Stimulated activated CD4-positive, alpha-beta T cell treated with anti-CD3 and anti-CD28 coated beads, Interleukin-4, amount 100 ng/mL, for 48 hours (primary cell): ENCODE data around the gene SYNGR2.

ENCODE experiments used
- DNase-seq, 2 donors: peaks; one replicate each; pipeline ENCODE4 v3.0.0-alpha.2; 2020; ENCODE audit warnings: low read depth in 2 of 2

SYNGR2 gene

DNA sequence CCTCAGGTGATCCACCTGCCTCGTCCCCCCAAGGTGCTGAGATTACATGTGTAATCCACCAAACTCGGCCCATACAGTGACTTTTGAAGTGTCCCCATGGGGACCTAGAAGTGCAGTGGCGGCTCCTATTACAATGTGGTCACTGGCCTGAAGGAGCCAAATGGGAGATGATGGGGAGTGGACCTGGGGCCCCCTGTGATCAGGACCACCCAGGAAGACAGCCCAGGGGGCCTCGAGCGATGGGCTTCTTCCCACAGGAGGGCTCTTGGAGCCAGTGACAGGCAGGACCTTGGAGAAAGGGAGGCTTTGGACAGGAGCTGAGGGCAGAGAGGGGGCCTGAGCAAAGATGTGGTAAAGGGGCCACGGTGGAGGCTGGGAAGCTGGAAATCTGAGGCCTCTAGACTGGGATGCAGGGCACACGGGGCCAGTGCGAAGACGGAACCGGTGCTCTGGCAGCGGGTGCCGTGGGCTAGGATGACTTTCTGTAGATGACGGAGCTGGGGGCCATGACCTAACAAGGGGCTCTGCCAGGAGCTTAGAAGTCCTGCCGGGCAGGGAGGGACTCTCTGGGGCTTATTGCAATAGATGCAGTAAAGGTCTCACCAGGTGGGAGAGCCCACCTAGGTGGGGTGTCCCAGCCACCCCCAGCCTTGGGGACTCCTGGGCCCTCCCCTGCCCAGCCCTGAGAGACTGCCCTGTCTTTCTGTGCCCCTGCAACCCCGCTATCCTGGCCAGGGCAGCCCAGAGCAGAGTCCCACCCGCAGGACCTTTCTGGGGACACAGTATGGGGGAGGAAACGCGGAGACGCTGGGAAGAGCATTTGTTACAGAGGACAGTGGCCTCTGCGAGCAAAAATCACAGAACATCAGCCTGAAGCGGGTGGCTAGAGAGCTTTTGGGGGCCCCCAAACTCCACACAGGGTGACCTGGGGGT lies 24.9 kb upstream of the SYNGR2 start:
- DNase-seq: no peak

- no peak for DNase-seq
These were observed 24.1 kb upstream of the SYNGR2 start for GRCh38 chr17:78144147-78144719.

DNA sequence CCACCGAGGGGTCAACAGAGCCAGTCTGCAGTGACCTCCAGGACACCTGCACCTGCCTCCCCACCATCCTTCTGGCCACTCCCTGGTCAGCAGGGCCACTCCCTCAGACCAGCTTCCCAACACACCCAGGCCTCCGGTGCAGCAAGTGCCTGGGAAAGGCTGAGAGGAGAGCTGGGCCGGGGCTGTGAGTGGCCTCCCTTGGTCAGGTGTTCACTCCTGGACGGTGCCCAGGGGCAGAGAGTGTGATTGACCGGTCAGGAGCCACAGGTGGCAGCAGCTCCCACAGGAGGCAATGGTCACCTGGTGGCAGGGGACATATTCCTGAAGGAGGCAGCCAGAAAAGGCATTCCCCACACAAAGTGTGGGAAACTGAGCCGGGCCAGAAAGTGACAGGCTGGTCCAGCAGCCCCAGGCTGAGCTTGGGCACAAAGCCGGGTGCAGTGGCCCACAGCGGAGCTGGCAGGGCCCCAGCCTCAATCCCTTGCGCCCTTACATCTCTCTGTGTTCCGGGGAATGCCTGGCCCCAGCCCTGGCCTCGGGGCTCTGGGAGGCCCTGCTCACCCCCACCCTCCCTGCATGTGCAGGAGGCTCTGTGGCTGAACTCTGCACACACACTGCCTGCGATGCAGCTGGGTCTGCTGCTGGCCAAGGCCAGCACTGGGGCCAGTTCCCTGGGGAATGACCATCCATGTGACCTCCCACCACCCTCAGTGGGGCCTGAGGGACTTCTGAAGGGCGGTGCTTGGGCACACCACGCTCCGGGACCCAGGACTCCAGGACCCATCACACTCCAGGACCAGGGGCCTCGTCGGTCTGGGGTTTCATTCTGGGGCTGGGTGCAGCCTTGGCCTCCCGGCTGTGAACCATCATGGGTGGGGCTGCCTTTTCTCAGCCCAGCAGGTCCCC lies 23.4 kb upstream of the SYNGR2 start:
- no peak for DNase-seq

- no peak for DNase-seq
These were observed 21.9 kb upstream of the SYNGR2 start for GRCh38 chr17:78146471-78146869.

DNA sequence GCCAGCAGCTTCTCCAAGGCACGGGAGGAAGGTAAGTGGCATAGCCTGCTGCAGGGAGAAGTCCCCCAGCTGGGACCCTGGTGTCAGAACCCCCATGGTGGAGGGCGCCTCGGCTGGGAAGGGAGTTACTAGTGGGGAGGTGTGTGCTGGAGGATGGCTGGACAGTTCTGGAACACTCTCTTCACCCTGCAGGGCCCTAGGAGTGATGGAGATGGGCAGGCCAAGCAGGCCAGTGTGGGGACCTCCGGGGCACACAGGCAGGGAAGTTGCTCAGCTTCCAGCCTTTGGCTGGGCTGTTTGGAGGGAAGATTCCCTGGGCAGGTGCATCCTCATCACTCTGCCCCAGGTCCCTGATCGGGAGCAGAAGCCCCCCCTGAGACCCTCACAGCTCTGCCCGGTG lies 21.5 kb upstream of the SYNGR2 start:
- no peak for DNase-seq

GRCh38 chr17:78147315-78147998 lies 20.9 kb upstream of the SYNGR2 start:
- DNase-seq: no peak

DNA sequence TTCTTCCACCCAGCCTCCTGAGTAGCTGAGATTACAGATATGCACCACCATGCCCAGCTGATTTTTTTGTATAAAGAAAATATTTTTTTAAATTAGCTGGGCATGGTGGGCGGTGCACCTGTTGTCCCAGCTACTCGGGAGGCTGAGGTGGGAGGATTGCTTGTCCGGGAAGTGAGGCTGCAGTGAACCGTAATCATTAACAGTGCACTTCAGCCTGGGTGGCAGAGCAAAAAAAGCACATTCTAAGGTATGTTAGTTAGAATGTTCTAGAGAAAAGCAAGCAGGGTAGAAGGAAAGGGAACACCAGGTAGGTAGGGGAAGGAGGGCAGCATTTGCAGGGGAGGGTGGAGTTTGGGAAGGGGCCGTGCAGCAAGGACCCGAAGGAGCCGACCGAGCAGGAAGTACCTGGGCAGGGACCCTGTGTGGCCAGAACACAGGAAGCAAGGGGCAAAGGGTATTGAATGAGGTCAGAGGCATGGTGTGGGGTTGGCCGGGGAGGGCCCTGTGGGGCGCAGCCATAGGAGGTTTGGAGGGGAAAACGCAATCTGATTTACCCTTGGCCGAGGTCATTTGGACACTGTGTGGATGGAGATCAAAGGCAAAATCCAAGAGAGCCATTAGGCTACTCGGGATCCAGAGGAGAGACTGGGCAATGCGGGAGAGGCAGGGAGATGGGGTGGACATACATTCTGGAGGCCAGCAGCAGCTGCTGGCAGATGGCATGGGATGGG lies 19.9 kb upstream of the SYNGR2 start:
- no peak for DNase-seq

DNA sequence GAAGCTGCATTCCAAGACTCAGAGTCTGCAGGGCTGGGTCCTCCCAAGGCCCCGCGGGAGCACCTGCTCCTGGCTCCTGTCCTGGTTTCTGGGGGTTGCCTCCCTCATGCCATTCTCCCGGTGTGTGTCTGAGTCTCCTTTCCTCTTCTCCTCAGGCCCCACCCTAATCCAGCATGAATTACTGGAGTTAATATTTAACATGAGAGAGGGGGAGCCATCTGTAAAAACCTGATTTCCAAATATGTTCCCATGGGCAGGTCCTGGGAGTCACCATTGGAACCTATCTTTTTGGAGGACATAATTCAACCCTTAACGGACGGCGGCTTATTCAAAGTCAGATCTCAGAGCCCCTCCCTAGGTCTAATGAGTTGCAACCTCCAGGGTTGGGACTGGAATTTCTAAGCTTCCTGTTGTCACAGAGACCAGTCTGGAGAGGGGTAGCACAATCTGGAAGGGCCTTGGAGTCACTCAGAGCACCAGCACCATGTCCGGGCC lies 16.8 kb upstream of the SYNGR2 start:
- no peak for DNase-seq

GRCh38 chr17:78154903-78155811 lies 13.2 kb upstream of the SYNGR2 start:
- no peak for DNase-seq

DNA sequence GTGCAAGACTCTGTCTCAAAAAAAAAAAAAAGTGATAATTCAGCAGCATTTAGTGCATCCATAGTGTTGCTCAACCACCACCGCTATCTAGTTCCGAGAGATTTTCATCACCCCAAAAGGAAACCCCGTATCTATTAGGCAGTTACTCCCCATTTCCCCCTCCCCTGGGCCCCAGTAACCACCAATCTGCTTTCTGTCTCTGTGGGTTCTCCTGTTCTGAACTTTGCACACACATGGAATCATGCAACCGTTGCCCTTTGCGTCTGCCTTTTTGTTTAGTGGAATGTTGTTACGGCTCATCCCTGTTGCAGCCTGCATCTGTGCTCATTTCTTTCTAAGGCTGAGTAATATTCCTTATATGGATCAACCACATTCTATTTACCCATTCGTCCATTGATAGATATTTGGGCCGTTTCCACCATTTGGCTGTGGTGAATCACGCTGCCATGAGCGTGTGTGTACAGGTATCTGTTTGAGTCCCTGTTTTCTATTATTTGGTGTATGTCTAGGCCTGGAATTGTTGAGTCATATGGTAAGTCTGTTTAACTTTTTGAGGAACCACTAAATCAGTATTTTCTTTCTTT lies 8.7 kb upstream of the SYNGR2 start:
- no peak for DNase-seq

- no peak for DNase-seq
These were observed 4.3 kb upstream of the SYNGR2 start for GRCh38 chr17:78163881-78164747.

DNA sequence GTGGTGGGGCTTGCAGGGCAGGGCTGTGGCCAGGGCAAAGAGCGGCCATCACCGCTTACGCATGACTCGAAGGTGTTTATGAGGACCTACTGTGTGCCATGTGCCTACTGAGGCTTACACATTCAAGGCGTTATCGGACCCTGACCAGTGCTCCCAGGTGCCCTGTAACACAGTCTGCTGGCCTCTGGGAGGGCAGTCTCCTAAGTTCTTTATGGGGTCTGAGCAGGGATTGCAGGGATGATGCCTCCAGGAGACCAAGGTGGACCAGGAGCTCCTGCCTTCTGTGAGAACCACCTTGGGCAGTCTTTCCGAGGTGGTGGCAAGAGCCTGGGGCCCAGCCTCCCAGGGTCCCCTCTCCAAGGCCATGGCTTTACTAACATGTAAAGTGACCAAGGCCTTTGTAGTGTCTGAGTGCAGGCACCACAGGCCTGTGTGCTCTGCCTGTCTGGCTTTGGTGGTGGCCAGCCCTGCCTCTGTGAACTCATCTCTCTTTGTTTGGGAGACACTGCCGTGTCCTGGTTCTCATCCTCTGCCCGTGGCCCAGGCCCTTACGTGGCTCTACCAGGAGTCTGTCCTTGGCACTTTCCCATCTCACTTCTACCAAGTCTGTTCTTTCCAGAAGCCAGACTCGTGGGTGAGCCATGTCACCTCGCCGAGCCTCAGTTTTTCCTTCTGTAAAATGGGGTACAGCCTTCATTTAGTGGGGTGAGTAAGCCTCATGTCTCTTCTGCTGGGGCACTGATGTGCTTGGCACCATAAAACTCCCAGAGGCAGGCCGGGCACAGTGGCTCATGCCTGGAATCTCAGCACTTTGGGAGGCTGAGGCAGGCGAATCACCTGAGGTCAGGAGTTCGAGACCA lies 3.4 kb upstream of the SYNGR2 start:
- DNase-seq: no peak

DNA sequence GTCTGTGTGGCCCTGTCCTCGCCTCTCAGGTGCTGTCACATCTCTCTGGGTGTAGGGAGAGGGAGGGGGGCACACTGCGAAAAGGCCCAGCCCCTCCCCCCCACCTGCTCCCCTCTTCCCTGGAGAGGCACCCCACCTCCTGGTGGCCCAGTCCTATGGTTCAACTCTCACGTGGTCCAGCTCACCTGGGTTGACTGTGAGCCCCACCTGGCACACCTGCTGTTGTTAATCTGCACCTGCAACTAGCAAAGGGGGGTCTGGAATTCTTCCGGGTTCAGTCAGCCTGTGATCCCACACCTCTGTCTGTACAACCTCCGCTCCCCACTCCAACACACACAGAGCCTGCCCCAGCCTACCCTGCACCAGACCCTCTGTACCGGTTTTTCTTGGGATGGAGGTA lies 2.0 kb upstream of the SYNGR2 start:
- DNase-seq: no peak

- DNase-seq: peak in 1 of 2 donors; percentile 53
These were observed 767 bp downstream of the SYNGR2 start for GRCh38 chr17:78168903-78169793.

DNA sequence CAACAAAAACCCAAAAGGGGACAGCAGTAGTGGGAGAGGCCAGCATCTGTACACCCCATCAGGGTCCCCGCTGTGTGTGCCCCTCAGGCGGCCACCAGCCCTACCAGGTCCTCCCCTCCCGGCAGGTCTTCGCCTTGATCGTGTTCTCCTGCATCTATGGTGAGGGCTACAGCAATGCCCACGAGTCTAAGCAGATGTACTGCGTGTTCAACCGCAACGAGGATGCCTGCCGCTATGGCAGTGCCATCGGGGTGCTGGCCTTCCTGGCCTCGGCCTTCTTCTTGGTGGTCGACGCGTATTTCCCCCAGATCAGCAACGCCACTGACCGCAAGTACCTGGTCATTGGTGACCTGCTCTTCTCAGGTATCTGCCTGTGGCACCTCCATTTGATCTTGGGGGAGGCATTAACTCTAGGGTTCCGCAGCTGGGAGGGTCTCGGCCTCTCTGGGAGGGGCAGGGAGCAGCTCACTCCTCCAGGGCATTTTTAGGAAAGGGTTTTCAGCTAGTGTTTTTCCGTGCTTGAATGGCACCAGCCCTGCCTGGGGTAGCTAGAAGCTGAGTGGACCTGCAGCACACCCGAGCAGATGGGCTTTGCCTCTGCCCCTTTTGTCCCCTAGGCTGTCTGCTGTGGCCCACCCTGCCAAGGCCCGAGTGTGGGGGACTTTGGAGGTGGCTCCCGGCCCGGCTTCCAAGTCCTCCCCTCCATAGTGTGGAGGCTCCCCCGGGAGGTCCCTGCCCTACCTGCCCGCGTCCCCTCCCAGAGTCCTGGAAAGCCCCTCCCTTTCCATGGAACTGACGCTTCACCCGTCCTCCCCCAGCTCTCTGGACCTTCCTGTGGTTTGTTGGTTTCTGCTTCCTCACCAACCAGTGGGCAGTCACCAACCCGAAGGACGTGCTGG lies 2.6 kb downstream of the SYNGR2 start:
- DNase-seq: no peak
